K562 (cell line): ENCODE data around the gene DAB2IP.

ENCODE experiments used
- BRD4 ChIP-seq: fragments of 200-600 bp; sonication (generic); IDR thresholded peaks from 2 replicates; pipeline ENCODE4 v1.6.1; 2017; ENCODE audit warnings: inconsistent platforms
- KDM4B ChIP-seq, 2 experiments: fragments of 450-650 bp in 1 of 2; sonication (generic) in 1 of 2; IDR thresholded peaks; 2 replicates each; pipeline ENCODE4 v1.6.1; 2016 to 2017; ENCODE audit warnings: borderline replicate concordance in 2 of 2, antibody characterized with exemption in 1 of 2, low read depth in 1 of 2, mild to moderate bottlenecking in 1 of 2
- PBX2 ChIP-seq, 2 experiments: IDR thresholded peaks in 1 of 2; conservative IDR thresholded peaks in 1 of 2; 2 replicates each; pipeline ENCODE4 v1.6.1; 2016; ENCODE audit warnings: low read depth in 2 of 2, mild to moderate bottlenecking in 1 of 2, missing compliant biosample characterization in 1 of 2, missing genetic modification characterization in 1 of 2, moderate library complexity in 1 of 2
- PHF20 ChIP-seq: fragments of 450-650 bp; IDR thresholded peaks from 2 replicates; pipeline ENCODE4 v1.6.1; 2018; ENCODE audit not compliant: partially characterized antibody
- PHF8 ChIP-seq: fragments of 200-600 bp; sonication (generic); IDR thresholded peaks from 2 replicates; pipeline ENCODE4 v1.6.1; 2012; ENCODE audit warnings: mixed run types, mild to moderate bottlenecking, inconsistent platforms, low read length, moderate library complexity, borderline replicate concordance
- POLR2A ChIP-seq: fragments of 450-650 bp; conservative IDR thresholded peaks from 2 replicates; pipeline ENCODE4 v1.6.1; 2016
- PPARD ChIP-seq: fragments of 250-450 bp; sonication (Bioruptor Pico); IDR thresholded peaks from 2 replicates; pipeline ENCODE4 v1.8.0; 2022; ENCODE audit warnings: inconsistent platforms, mild to moderate bottlenecking, moderate library complexity
- SIN3A ChIP-seq, 2 experiments: fragments of 150-350 bp in 1 of 2; IDR thresholded peaks; 2 replicates each; pipeline ENCODE4 v1.6.1; 2011 to 2016; ENCODE audit warnings: borderline replicate concordance in 2 of 2, low read depth in 2 of 2, low read length in 2 of 2, mild to moderate bottlenecking in 2 of 2, moderate library complexity in 2 of 2; ENCODE audit not compliant: control insufficient read depth in 1 of 2
- ZBTB11 ChIP-seq, 3 experiments: fragments of 200-800 bp in 1 of 3; fragments of 250-450 bp in 1 of 3; fragments of 450-650 bp in 1 of 3; sonication (Bioruptor Pico) in 1 of 3; sonication (Bioruptor generic) in 1 of 3; formaldehyde crosslinking in 1 of 3; IDR thresholded peaks; 2 replicates each; pipeline versions ENCODE4 v1.6.1 to v1.8.0; 2016 to 2022; ENCODE audit warnings: mild to moderate bottlenecking in 2 of 3, missing genetic modification characterization in 2 of 3, missing compliant biosample characterization in 1 of 3, moderate library complexity in 1 of 3
- ZHX1 ChIP-seq: fragments of 150-350 bp; conservative IDR thresholded peaks from 2 replicates; pipeline ENCODE4 v1.6.1; 2014; ENCODE audit warnings: low read length
- ZNF140 ChIP-seq: fragments of 250-450 bp; sonication (Bioruptor Pico); IDR thresholded peaks from 2 replicates; pipeline ENCODE4 v1.8.0; 2021; ENCODE audit warnings: moderate library complexity, mild to moderate bottlenecking, inconsistent platforms

- no peak for TF ChIP-seq ZHX1
- no peak for TF ChIP-seq BRD4
- TF ChIP-seq ZBTB11 (CRISPR knock-in tag; IDR thresholded peaks at IDR 0.05): no peak
- TF ChIP-seq PHF20: no peak
- no peak for TF ChIP-seq SIN3A (IDR thresholded peaks at IDR 0.05; ENCODE audit: borderline replicate concordance in 2 of 2, control insufficient read depth in 1 of 2, low read depth in 2 of 2, low read length in 2 of 2)
- no peak for TF ChIP-seq ZNF140 (CRISPR knock-in tag)
- no peak for TF ChIP-seq POLR2A
- TF ChIP-seq PBX2 (CRISPR knock-in tag; IDR thresholded peaks at IDR 0.05; ENCODE audit: low read depth): no peak
- no peak for TF ChIP-seq PBX2 (tag; conservative IDR thresholded peaks at IDR 0.05; ENCODE audit: low read depth)
- TF ChIP-seq KDM4B (IDR thresholded peaks at IDR 0.05; ENCODE audit: borderline replicate concordance in 2 of 2, low read depth in 1 of 2): no peak
- no peak for TF ChIP-seq PHF8
- TF ChIP-seq PPARD (CRISPR knock-in tag): no peak
Observed at GRCh38 chr9:121802753-121803152, 151.3 kb downstream of the DAB2IP start.
